ENCODE measurements around the gene ARHGAP6.

- TF ChIP-seq CTCF (IDR thresholded peaks at IDR 0.05) (no peak), POLR2A (IDR thresholded peaks at IDR 0.05) (no peak)
These were observed 291.1 kb downstream of the ARHGAP6 start for GRCh38 chrX:11374570-11374969.

All from lower leg skin (tissue), 3 donors.